ENCODE measurements around the gene AFF3.

The AFF3 gene

GRCh38 chr2:99793022-99793421 is 349.4 kb downstream of the AFF3 start:
- H3K27me3 ChIP-seq (replicated peaks; ENCODE audit: control insufficient read depth, insufficient read depth, low read length, poor library complexity, severe bottlenecking) = no peaks in the 10 kb centered on the region
- no peaks in the 10 kb centered on the region for H3K9me3 ChIP-seq (ENCODE audit: control insufficient read depth, low read length)
- no peak for DNase-seq
- H3K4me3 ChIP-seq (ENCODE audit: insufficient read depth, low read depth, low read length, poor library complexity, severe bottlenecking) = no peak overlapping the region
- no peak overlapping the region for H3K27ac ChIP-seq (ENCODE audit: insufficient read depth, low read length, poor library complexity, severe bottlenecking)
- no peaks in the 10 kb centered on the region for H3K4me1 ChIP-seq (ENCODE audit: control insufficient read depth, insufficient read depth, low read length, poor library complexity, severe bottlenecking)
- H3K36me3 ChIP-seq (ENCODE audit: control insufficient read depth, insufficient read depth, low read length) = no peaks in the 10 kb centered on the region

- no peaks in the 10 kb centered on the region for H3K9me3 ChIP-seq (ENCODE audit: control insufficient read depth, low read length)
- H3K36me3 ChIP-seq (ENCODE audit: control insufficient read depth, insufficient read depth, low read length) = no peaks in the 10 kb centered on the region
- no peaks in the 10 kb centered on the region for H3K4me1 ChIP-seq (ENCODE audit: control insufficient read depth, insufficient read depth, low read length, poor library complexity, severe bottlenecking)
- DNase-seq = no peak
- no peak overlapping the region for H3K4me3 ChIP-seq (ENCODE audit: insufficient read depth, low read depth, low read length, poor library complexity, severe bottlenecking)
- H3K27ac ChIP-seq (ENCODE audit: insufficient read depth, low read length, poor library complexity, severe bottlenecking) = no peak overlapping the region
- H3K27me3 ChIP-seq (replicated peaks; ENCODE audit: control insufficient read depth, insufficient read depth, low read length, poor library complexity, severe bottlenecking) = no peaks in the 10 kb centered on the region
Observed at GRCh38 chr2:99789849-99790248, 352.5 kb downstream of the AFF3 start.

GRCh38 chr2:99787769-99788382 is 354.5 kb downstream of the AFF3 start:
- no peaks in the 10 kb centered on the region for H3K9me3 ChIP-seq (ENCODE audit: control insufficient read depth, low read length)
- no peaks in the 10 kb centered on the region for H3K36me3 ChIP-seq (ENCODE audit: control insufficient read depth, insufficient read depth, low read length)
- H3K27me3 ChIP-seq (replicated peaks; ENCODE audit: control insufficient read depth, insufficient read depth, low read length, poor library complexity, severe bottlenecking) = no peaks in the 10 kb centered on the region
- no peak overlapping the region for H3K27ac ChIP-seq (ENCODE audit: insufficient read depth, low read length, poor library complexity, severe bottlenecking)
- no peak for DNase-seq
- H3K4me3 ChIP-seq (ENCODE audit: insufficient read depth, low read depth, low read length, poor library complexity, severe bottlenecking) = no peak overlapping the region
- no peaks in the 10 kb centered on the region for H3K4me1 ChIP-seq (ENCODE audit: control insufficient read depth, insufficient read depth, low read length, poor library complexity, severe bottlenecking)

- DNase-seq = no peak
- Histone ChIP-seq H3K9me3 (ENCODE audit: control insufficient read depth, low read length) (no peaks in the 10 kb centered on the region), H3K4me1 (ENCODE audit: control insufficient read depth, insufficient read depth, low read length, poor library complexity, severe bottlenecking) (no peaks in the 10 kb centered on the region), H3K36me3 (ENCODE audit: control insufficient read depth, insufficient read depth, low read length) (no peaks in the 10 kb centered on the region), H3K4me3 (ENCODE audit: insufficient read depth, low read depth, low read length, poor library complexity, severe bottlenecking) (no peak overlapping the region), H3K27me3 (replicated peaks; ENCODE audit: control insufficient read depth, insufficient read depth, low read length, poor library complexity, severe bottlenecking) (no peaks in the 10 kb centered on the region), H3K27ac (ENCODE audit: insufficient read depth, low read length, poor library complexity, severe bottlenecking) (no peak overlapping the region)
Observed at GRCh38 chr2:99786636-99787390, 355.6 kb downstream of the AFF3 start.

GRCh38 chr2:99784946-99785345 is 357.4 kb downstream of the AFF3 start:
- no peaks in the 10 kb centered on the region for H3K36me3 ChIP-seq (ENCODE audit: control insufficient read depth, insufficient read depth, low read length)
- no peak for DNase-seq
- no peaks in the 10 kb centered on the region for H3K9me3 ChIP-seq (ENCODE audit: control insufficient read depth, low read length)
- H3K27me3 ChIP-seq (replicated peaks; ENCODE audit: control insufficient read depth, insufficient read depth, low read length, poor library complexity, severe bottlenecking) = no peaks in the 10 kb centered on the region
- H3K27ac ChIP-seq (ENCODE audit: insufficient read depth, low read length, poor library complexity, severe bottlenecking) = no peak overlapping the region
- H3K4me1 ChIP-seq (ENCODE audit: control insufficient read depth, insufficient read depth, low read length, poor library complexity, severe bottlenecking) = no peaks in the 10 kb centered on the region
- H3K4me3 ChIP-seq (ENCODE audit: insufficient read depth, low read depth, low read length, poor library complexity, severe bottlenecking) = no peak overlapping the region

GRCh38 chr2:99784282-99784681 is 358.1 kb downstream of the AFF3 start:
- no peaks in the 10 kb centered on the region for H3K9me3 ChIP-seq (ENCODE audit: control insufficient read depth, low read length)
- no peak overlapping the region for H3K27ac ChIP-seq (ENCODE audit: insufficient read depth, low read length, poor library complexity, severe bottlenecking)
- H3K4me1 ChIP-seq (ENCODE audit: control insufficient read depth, insufficient read depth, low read length, poor library complexity, severe bottlenecking) = no peaks in the 10 kb centered on the region

GRCh38 chr2:99780276-99780675 is 362.1 kb downstream of the AFF3 start:
- Histone ChIP-seq H3K27me3 (replicated peaks; ENCODE audit: control insufficient read depth, insufficient read depth, low read length, poor library complexity, severe bottlenecking) (no peaks in the 10 kb centered on the region), H3K36me3 (ENCODE audit: control insufficient read depth, insufficient read depth, low read length) (no peaks in the 10 kb centered on the region), H3K4me3 (ENCODE audit: insufficient read depth, low read depth, low read length, poor library complexity, severe bottlenecking) (no peak overlapping the region), H3K27ac (ENCODE audit: insufficient read depth, low read length, poor library complexity, severe bottlenecking) (no peak overlapping the region), H3K4me1 (ENCODE audit: control insufficient read depth, insufficient read depth, low read length, poor library complexity, severe bottlenecking) (no peaks in the 10 kb centered on the region), H3K9me3 (ENCODE audit: control insufficient read depth, low read length) (no peaks in the 10 kb centered on the region)
- no peak for DNase-seq

More at GRCh38 chr2:99784282-99784681, 358.1 kb downstream of the AFF3 start:
- Histone ChIP-seq H3K4me3 (ENCODE audit: insufficient read depth, low read depth, low read length, poor library complexity, severe bottlenecking) (no peak overlapping the region), H3K27me3 (replicated peaks; ENCODE audit: control insufficient read depth, insufficient read depth, low read length, poor library complexity, severe bottlenecking) (no peaks in the 10 kb centered on the region), H3K36me3 (ENCODE audit: control insufficient read depth, insufficient read depth, low read length) (no peaks in the 10 kb centered on the region)
- DNase-seq = no peak

GRCh38 chr2:99779276-99779675 is 363.1 kb downstream of the AFF3 start:
- H3K27me3 ChIP-seq (replicated peaks; ENCODE audit: control insufficient read depth, insufficient read depth, low read length, poor library complexity, severe bottlenecking) = no peaks in the 10 kb centered on the region
- H3K27ac ChIP-seq (ENCODE audit: insufficient read depth, low read length, poor library complexity, severe bottlenecking) = no peak overlapping the region
- no peaks in the 10 kb centered on the region for H3K9me3 ChIP-seq (ENCODE audit: control insufficient read depth, low read length)
- no peak for DNase-seq
- no peaks in the 10 kb centered on the region for H3K36me3 ChIP-seq (ENCODE audit: control insufficient read depth, insufficient read depth, low read length)
- H3K4me1 ChIP-seq (ENCODE audit: control insufficient read depth, insufficient read depth, low read length, poor library complexity, severe bottlenecking) = no peaks in the 10 kb centered on the region
- no peak overlapping the region for H3K4me3 ChIP-seq (ENCODE audit: insufficient read depth, low read depth, low read length, poor library complexity, severe bottlenecking)

GRCh38 chr2:99777656-99778290 is 364.6 kb downstream of the AFF3 start:
- no peak overlapping the region for H3K4me3 ChIP-seq (ENCODE audit: insufficient read depth, low read depth, low read length, poor library complexity, severe bottlenecking)
- no peaks in the 10 kb centered on the region for H3K36me3 ChIP-seq (ENCODE audit: control insufficient read depth, insufficient read depth, low read length)
- no peaks in the 10 kb centered on the region for H3K9me3 ChIP-seq (ENCODE audit: control insufficient read depth, low read length)
- no peak for DNase-seq
- H3K27me3 ChIP-seq (replicated peaks; ENCODE audit: control insufficient read depth, insufficient read depth, low read length, poor library complexity, severe bottlenecking) = no peaks in the 10 kb centered on the region
- no peaks in the 10 kb centered on the region for H3K4me1 ChIP-seq (ENCODE audit: control insufficient read depth, insufficient read depth, low read length, poor library complexity, severe bottlenecking)
- no peak overlapping the region for H3K27ac ChIP-seq (ENCODE audit: insufficient read depth, low read length, poor library complexity, severe bottlenecking)

Data from effector memory CD4-positive, alpha-beta T cell (primary cell).